HS-5 (cell line): ENCODE results near the gene TBX1.

Experiments
- DNase-seq: peaks from one replicate; pipeline ENCODE4 v3.0.0-alpha.2; 2012; ENCODE audit warnings: low read depth

The TBX1 gene

DNA sequence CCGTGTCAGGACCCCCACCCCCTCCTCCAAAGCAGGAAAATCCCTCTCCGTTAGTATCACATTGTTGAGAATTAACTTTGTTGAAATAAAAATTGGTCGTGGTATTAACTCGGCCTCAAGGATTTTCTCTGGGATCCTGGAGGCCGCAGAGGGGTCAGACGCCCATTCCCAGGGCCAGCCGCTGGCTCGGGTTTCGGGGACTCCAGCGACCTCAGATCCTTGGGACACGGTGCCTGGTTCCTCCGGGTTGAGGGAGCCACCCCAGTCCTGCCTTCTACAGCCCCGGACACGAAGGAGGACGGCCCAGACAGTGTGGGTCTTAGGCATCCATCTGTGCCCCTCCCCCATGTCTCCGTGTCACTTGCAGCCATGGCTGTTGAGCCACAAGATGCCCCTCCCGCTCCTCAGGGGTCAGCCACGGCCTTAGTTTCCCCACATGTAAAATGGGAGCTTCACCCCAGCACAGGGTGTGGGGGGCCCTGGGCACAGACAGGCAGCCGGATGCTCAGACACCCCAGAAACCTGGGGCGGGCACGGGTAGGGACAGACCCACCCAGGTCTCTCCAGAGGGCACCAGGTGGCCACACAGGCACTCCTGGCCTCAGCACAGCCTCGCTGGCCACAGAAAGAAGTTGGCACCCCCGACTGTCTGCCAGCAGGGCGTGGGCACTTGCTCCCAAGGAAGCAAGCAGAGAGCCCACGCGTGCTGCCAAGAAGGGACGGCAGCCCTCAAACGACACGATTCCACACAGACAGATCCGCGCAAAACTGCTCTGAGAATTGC is 21.7 kb upstream of the TBX1 start:
- DNase-seq: no peak

GRCh38 chr22:19739448-19739895 is 21.1 kb upstream of the TBX1 start:
- no peak for DNase-seq

GRCh38 chr22:19739911-19740449 is 20.6 kb upstream of the TBX1 start:
- DNase-seq: no peak

DNA sequence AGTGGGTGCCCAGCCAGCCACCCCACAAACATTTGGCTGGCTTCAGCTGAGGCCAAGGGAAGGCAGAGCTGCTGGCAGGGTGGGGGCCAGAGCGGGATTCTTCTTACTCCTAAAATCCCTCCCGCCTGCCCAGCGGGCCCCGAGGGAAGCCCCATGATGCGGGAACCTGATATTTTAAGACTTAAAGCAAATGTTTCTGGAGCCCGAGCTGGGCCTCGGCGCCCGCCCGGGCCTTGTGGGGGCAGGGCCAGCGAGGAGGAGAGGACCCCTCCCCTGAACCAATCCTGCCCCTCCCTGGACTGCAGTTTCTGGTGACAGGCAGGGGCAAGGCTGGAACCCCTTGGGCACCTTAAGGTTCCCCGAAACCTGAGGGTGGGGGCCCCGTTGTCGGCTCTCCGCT is 20.0 kb upstream of the TBX1 start:
- DNase-seq: no peak

GRCh38 chr22:19741053-19741452 is 19.5 kb upstream of the TBX1 start:
- DNase-seq: no peak

DNA sequence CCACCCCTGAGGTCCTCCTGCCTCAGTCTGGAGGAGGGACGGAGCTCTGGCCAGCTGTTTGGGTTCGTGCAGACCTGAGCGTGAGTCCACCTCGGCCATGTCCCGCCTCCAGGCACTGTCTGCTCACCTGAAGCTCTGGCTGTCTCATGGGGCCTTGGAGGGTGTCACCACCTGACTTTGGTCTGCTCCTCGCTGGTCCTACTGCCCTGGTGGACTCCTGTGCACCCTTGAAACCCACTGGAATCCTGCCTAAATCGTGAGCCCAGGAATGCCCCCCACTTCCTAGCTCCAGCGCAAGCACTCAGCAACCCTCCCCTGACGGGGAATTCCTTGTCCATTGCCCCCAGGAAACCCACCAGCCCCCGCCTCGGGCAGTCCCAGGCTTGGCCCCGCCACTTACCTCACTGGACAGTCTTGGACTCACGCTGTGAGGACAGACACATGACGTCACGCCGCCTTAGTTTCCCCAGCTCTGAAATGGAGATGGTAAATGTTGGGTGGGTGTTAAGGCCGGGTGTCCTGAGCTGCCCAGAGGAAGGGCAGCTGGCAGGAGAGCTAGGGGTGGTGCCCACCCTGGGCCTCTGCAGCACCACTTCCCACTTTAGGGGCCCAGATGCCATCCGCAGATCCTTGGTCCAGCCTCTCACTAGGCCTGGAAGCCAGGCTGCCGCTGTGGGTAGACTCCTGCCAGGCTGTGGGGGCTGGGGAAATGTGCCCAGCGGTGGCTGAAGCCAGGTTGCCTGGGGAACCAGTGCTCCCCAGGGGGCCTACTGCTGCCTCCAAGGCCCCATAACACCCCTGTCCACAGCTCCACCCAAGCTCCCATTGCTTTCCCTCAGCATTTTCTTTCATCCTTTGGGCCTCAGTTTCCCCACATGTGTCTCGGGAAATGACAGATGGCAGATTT is 18.2 kb upstream of the TBX1 start:
- no peak for DNase-seq

GRCh38 chr22:19743081-19743480 is 17.5 kb upstream of the TBX1 start:
- DNase-seq: no peak

DNA sequence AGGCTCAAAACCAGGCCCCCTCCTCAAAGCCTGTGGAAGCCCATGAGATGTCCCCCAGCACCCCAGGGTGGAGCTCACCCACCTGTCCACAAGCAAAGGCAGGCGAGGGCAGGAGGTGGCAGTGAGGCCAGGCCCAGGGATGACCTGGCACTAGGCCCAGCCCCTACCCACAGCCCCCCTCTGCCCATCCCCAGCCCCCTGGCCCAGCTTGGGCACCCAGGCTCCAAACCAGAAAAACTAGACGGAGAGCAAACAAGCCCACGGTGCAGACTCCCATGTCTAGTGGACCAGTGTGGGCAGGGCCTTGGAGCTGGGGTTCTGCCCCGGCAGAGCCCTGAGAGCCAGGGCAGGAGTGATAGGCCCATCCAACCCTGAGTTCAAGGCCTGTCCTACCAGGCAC is 16.9 kb upstream of the TBX1 start:
- DNase-seq: no peak

DNA sequence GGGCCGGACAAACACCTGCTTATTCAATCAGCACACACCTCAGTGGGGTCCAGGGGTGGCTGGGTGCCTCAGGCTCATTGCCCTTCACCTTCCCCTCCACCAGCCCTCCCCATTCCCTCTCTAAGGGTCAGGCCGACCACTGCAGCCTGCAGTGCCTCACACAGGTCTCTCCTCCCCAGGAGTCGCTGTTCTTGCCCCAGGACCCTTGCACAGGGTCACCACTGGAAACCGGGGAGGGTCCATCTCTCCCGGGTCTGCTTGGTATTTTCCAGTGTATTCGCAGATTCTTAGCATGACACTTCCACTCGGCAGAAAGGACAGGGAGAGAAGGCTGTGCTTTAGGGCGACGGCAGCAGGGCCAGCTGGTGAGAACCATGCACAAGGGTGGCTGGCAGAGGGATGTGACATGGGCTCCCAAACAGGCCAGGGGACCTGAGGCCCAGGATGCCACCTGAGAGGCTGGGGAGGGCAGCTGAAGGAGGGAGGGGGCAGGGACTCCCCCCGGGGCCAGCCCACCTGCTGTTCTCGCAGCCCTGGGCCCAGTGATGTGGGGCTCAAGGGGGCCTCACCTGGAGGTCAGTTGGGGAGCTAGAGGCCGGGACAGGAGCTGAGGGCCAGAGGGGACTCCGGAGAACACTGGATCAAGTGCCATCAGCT is 16.1 kb upstream of the TBX1 start:
- DNase-seq: no peak

DNA sequence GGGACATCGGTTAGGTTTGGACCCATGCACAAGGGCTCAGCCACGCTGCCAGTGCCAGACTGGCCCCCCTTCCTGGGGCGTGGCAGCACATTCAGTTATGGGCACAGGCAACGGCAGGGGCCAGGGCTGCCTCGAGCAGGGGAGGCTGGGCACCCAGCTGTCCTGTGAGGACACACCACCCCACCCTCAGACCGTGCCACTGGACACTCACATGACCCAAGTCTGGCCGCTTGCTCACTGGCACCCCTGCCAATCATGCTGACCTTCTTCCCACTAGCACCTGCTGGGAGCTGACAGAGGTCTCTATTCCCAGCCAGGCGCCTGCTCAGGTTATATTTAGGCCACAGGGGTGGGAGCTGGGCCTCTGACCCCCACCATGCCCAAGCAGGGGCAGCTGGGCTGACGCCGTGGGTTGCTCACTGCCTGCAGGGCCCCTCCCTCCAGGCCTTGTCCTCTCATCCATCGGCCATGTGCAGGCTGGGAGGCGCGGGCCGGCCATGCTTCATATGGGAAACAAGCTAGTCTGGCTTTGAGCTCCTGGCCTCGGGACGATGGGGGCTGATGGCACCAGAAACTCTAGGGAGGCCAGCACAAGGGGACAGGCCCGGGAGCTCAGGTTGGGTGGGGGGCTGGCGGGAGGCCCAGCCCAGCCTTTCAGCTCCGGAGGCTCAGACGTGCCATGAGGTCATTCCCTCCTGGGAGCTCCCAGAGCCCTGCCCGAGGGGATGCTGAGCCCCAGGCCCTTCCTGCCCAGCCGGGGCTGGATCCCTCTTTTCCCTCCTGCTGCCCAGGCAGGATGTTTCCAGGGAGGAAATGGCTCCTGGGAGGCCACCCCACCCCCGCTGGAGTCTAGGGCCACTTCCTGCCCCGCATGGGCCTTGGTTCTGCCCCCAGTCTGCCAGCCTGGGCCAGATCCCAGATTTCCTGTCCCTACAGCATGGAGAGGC is 15.2 kb upstream of the TBX1 start:
- DNase-seq: no peak

DNA sequence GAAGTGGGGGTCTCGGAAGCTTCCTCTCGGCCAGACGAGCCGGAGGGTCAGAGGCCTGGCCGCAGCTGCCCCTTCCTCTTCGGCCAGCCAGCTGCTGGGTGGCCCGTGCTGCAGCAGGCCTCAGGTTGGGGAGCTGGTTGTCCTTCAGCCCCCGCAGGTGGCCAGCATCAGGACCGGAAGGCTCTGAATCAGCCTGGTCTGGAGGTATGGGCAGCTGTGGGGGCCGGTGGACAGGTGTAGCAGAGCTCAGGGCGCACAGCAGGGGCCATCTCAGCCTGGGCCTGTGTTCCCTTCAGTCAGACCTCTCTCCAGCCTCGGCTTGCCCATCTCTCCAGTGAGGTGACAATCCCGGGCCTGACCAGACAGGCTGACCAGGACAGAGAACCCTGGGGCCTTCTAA is 13.9 kb upstream of the TBX1 start:
- DNase-seq: no peak

- no peak for DNase-seq
Measured at GRCh38 chr22:19747551-19747950, 13.0 kb upstream of the TBX1 start.

DNA sequence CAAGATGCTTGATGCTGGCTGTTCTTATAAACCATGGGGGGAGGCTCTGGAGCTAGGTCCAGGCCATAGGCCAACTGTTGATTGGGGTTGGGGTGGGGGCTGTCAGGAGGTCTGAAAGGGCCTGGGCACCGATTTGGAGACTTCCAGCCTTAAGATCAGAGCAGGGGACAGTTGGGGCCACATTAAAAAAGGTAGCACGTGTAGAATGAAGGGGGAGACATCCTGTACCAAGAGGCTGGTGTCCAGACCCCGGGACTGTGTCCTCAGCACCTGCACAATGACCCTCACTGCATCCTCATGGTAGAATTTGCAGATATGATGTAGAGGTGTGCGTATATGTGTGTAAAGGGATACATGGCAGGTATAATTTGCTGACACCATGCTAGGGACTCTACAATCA is 12.4 kb upstream of the TBX1 start:
- no peak for DNase-seq

GRCh38 chr22:19748991-19749664 is 11.4 kb upstream of the TBX1 start:
- no peak for DNase-seq

DNA sequence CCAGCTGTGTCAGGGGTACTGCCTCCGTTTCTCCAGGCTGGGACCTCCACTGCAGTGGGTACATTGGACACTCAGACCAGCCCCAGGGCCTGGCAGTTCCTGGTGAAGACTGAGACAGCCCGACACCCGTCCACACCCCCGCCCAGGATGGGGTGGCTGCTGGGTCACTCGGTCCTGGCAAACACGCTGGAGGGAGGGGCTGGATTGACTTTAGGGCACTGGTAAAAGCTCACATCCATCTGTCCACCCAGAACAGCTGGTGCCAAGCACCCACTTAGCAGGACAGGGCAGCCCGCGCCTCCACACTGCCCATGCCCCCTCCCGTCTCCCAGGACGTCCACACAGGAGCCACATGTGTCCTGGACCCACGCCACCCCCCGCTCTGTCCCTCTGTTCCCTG is 10.7 kb upstream of the TBX1 start:
- DNase-seq: no peak

- no peak for DNase-seq
Measured at GRCh38 chr22:19750507-19751490, 9.8 kb upstream of the TBX1 start.

DNA sequence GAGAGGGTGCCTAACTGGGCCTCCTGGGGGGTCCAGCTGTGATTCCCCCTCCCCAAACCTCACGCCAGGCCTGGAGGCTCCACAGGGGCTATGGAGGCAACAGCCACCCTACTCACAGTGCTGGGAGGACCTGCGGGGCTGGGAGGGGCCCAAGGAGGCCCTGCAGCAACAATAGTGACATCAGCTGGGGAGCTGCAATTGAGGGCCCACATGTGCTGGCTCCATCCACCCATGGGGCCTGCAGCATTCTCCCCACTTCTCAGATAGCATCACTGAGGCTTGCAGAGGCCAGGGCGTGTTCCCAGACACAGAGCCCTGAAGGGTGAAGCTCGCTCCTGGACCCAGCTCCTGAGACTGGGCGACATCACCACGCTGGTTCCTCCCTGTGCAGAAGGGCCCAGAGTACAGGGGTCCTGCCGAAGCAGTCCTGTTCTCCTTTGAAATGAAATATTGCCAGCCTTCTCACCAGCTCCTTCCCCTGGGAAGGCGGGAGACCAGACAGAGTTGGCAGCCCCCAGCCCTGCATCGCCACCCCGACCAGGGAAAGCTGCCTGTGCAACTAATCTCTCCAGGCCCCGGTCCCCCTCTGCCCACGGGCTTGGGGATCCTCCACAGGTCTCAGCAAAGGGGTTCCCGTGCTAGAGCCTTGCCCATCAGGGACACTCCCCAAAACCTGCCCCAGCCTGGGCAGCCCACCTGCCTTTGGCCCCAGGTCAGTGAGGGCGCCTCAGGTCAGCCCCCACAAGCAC is 8.9 kb upstream of the TBX1 start:
- DNase-seq: no peak

DNA sequence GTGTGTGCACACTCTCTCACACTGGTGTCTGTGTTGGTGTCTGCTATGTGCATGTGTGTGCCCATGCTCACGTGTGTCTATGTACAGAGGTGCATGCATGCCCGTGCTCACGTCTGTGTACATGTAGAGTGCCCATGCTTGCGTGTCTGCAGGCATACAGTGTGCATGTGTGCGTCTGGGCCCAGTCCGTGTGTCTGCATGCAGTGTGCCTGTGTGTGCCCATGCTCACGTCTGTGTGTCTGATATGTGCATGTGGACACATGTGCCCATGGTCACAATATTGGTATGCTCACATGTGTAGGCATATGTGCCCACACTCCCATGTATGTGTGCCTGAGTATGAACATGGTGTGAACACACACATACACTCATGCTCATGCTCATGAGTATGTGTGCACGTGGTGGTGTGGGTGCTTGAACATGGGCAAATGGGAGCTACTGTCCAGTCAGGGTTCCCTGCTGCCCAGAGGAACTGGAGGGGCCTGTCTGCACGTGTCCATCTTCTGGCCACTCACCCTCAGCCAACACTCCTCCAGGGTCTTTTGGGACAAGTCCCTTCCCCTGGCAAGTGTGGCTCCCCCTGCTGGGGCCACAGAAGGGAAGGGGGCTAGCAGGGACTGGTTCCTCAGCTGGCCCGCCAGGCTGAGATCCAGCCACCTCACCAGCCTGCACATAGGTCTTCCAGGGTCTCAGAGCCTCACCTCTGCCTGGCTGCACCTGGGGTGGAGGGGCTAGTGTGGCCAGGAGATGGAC is 7.3 kb upstream of the TBX1 start:
- DNase-seq: no peak
